Tibial artery (tissue), 4 donors: ENCODE measurements around the gene SERBP1.

Experiments used
- DNase-seq, 2 donors: peaks; one replicate each; pipeline ENCODE4 v3.0.0-alpha.2; 2019
- H3K27ac ChIP-seq, 2 donors: fragments of 200-600 bp; sonication (generic) in 1 of 2; 1 replicate in 1 of 2; 2 replicates in 1 of 2; pipeline ENCODE4 v1.5.1; 2018 to 2019; ENCODE audit warnings: mild to moderate bottlenecking in 1 of 2
- H3K27me3 ChIP-seq, 2 donors: fragments of 200-600 bp; sonication (generic) in 1 of 2; one replicate each; pipeline versions ENCODE4 v1.5.1 to v1.6.0; 2016 to 2019
- H3K36me3 ChIP-seq, 3 donors: fragments of 200-600 bp; sonication (generic) in 2 of 3; one replicate each; pipeline ENCODE4 v1.5.1; 2016 to 2019; ENCODE audit warnings: mild to moderate bottlenecking in 2 of 3
- H3K4me1 ChIP-seq, 4 donors: fragments of 200-600 bp; sonication (generic) in 2 of 4; 1 replicate in 3 of 4; 2 replicates in 1 of 4; pipeline ENCODE4 v1.5.1; 2016 to 2019
- H3K4me3 ChIP-seq, 2 donors: fragments of 200-600 bp; sonication (generic) in 1 of 2; 1 replicate in 1 of 2; 2 replicates in 1 of 2; pipeline ENCODE4 v1.5.1; 2018 to 2019; ENCODE audit warnings: mild to moderate bottlenecking in 2 of 2
- H3K9me3 ChIP-seq, 3 donors: fragments of 200-600 bp; sonication (generic) in 1 of 3; one replicate each; pipeline ENCODE4 v1.5.1; 2016 to 2019
- CTCF ChIP-seq, 2 experiments: fragments of 200-600 bp in 1 of 2; fragments of 450-650 bp in 1 of 2; IDR thresholded peaks; one replicate each; pipeline ENCODE4 v1.5.1; 2017 to 2019; ENCODE audit warnings: antibody characterized with exemption in 2 of 2, mild to moderate bottlenecking in 1 of 2, moderate library complexity in 1 of 2
- intact Hi-C: fragments of 100-400 bp; cut with DNase I; formaldehyde crosslinking; loops from one replicate; pipeline ENCODE4 v1.15.0; 2023; ENCODE audit warnings: low total_unique reads

SERBP1 gene

GRCh38 chr1:67440339-67440738, 10.1 kb upstream of the SERBP1 start:
- Histone ChIP-seq H3K9me3 (no peaks in the 10 kb centered on the region), H3K4me1 (peaks cover 0 to 25% (median 13%) of the 10 kb centered on the region in 4 donors), H3K36me3 (no peaks in the 10 kb centered on the region), H3K4me3 (no peak overlapping the region), H3K27me3 (no peaks in the 10 kb centered on the region), H3K27ac (peak overlapping the region in 1 of 2 donors; percentile 60)
- DNase-seq: no peak
- no peak for TF ChIP-seq CTCF (IDR thresholded peaks at IDR 0.05)
- intact Hi-C loops: no loop called here

- H3K4me1 ChIP-seq: peaks cover 0 to 29% (median 13%) of the 10 kb centered on the region in 4 donors
- no peak overlapping the region for H3K27ac ChIP-seq
- no peaks in the 10 kb centered on the region for H3K36me3 ChIP-seq
- no peak for TF ChIP-seq CTCF (IDR thresholded peaks at IDR 0.05)
- intact Hi-C loops: no loop called here
- no peak overlapping the region for H3K4me3 ChIP-seq
- no peaks in the 10 kb centered on the region for H3K27me3 ChIP-seq
- DNase-seq: no peak
- no peaks in the 10 kb centered on the region for H3K9me3 ChIP-seq
Measured at GRCh38 chr1:67439277-67440029, 9.3 kb upstream of the SERBP1 start.

GRCh38 chr1:67437961-67438360, 7.8 kb upstream of the SERBP1 start:
- Histone ChIP-seq H3K4me1 (peaks cover 0 to 43% (median 21%) of the 10 kb centered on the region in 4 donors), H3K9me3 (no peaks in the 10 kb centered on the region), H3K27ac (no peak overlapping the region), H3K27me3 (no peaks in the 10 kb centered on the region), H3K4me3 (no peak overlapping the region), H3K36me3 (no peaks in the 10 kb centered on the region)
- no peak for TF ChIP-seq CTCF (IDR thresholded peaks at IDR 0.05)
- intact Hi-C loops: no loop called here
- DNase-seq: no peak

GRCh38 chr1:67436511-67437055, 6.4 kb upstream of the SERBP1 start:
- H3K27me3 ChIP-seq: no peaks in the 10 kb centered on the region
- DNase-seq: no peak
- no peak for TF ChIP-seq CTCF (IDR thresholded peaks at IDR 0.05)
- H3K9me3 ChIP-seq: no peaks in the 10 kb centered on the region
- H3K4me1 ChIP-seq: peaks cover 0 to 47% (median 22%) of the 10 kb centered on the region in 4 donors
- H3K27ac ChIP-seq: no peak overlapping the region
- H3K36me3 ChIP-seq: no peaks in the 10 kb centered on the region
- intact Hi-C loops: no loop called here
- H3K4me3 ChIP-seq: no peak overlapping the region

GRCh38 chr1:67434491-67434890, 4.3 kb upstream of the SERBP1 start:
- intact Hi-C loops: no loop called here
- Histone ChIP-seq H3K27me3 (no peaks in the 10 kb centered on the region), H3K4me1 (peaks cover 0 to 33% (median 12%) of the 10 kb centered on the region in 4 donors), H3K36me3 (no peaks in the 10 kb centered on the region), H3K9me3 (no peaks in the 10 kb centered on the region), H3K27ac (peak overlapping the region in 1 of 2 donors; percentile 98), H3K4me3 (no peak overlapping the region)
- no peak for TF ChIP-seq CTCF (IDR thresholded peaks at IDR 0.05)
- DNase-seq: no peak
